MM.1S (cell line): Measurements from ENCODE around the gene ZNF181.

Experiments used
- DNase-seq: peaks from one replicate; pipeline ENCODE4 v3.0.0-alpha.2; 2015
- H2AFZ ChIP-seq: fragments of 300-600 bp; sonication (generic); 2 replicates; pipeline ENCODE4 v1.6.0; 2016; ENCODE audit warnings: antibody characterized with exemption, low read length
- H3F3A ChIP-seq: fragments of 300-600 bp; sonication (generic); 2 replicates; pipeline ENCODE4 v1.6.1; 2016; ENCODE audit warnings: mild to moderate bottlenecking, antibody characterized with exemption, low read length, moderate library complexity, mixed read lengths; ENCODE audit not compliant: insufficient read depth
- H3K27ac ChIP-seq: fragments of 300-600 bp; sonication (generic); 2 replicates; pipeline ENCODE4 v1.5.1; 2016; ENCODE audit warnings: mild to moderate bottlenecking, low read length
- H3K27me3 ChIP-seq: fragments of 300-600 bp; sonication (generic); replicated peaks from 2 replicates; pipeline ENCODE4 v1.6.0; 2016; ENCODE audit warnings: low read length; ENCODE audit not compliant: insufficient read depth
- H3K36me3 ChIP-seq: fragments of 300-600 bp; sonication (generic); replicated peaks from 2 replicates; pipeline ENCODE4 v1.6.1; 2016; ENCODE audit warnings: mild to moderate bottlenecking, low read length, mixed read lengths; ENCODE audit not compliant: insufficient read depth
- H3K4me1 ChIP-seq: fragments of 300-600 bp; sonication (generic); 2 replicates; pipeline ENCODE4 v1.6.1; 2016; ENCODE audit warnings: low read length, mixed read lengths
- H3K4me2 ChIP-seq: fragments of 300-600 bp; sonication (generic); 2 replicates; pipeline ENCODE4 v1.6.0; 2016; ENCODE audit warnings: low read depth, low read length
- H3K4me3 ChIP-seq: fragments of 300-600 bp; sonication (generic); 2 replicates; pipeline ENCODE4 v1.5.1; 2016; ENCODE audit warnings: low read length, mixed read lengths
- H3K79me2 ChIP-seq: fragments of 300-600 bp; sonication (generic); 2 replicates; pipeline ENCODE4 v1.6.1; 2016; ENCODE audit warnings: mixed run types, low read length, mixed read lengths
- H3K9ac ChIP-seq: fragments of 300-600 bp; sonication (generic); 2 replicates; pipeline ENCODE4 v1.6.1; 2016; ENCODE audit warnings: low read length, mixed read lengths
- H3K9me2 ChIP-seq: fragments of 300-600 bp; sonication (generic); replicated peaks from 2 replicates; pipeline ENCODE4 v1.6.1; 2016; ENCODE audit warnings: mild to moderate bottlenecking, low read length, mixed read lengths; ENCODE audit not compliant: insufficient read depth
- H3K9me3 ChIP-seq: fragments of 300-600 bp; sonication (generic); replicated peaks from 2 replicates; pipeline ENCODE4 v1.6.1; 2016; ENCODE audit warnings: mild to moderate bottlenecking, low read length, mixed read lengths; ENCODE audit not compliant: insufficient read depth
- H4K20me1 ChIP-seq: fragments of 300-600 bp; sonication (generic); 2 replicates; pipeline ENCODE4 v1.6.1; 2016; ENCODE audit warnings: mild to moderate bottlenecking, low read length, moderate library complexity, mixed read lengths; ENCODE audit not compliant: insufficient read depth
- CTCF ChIP-seq: fragments of 300-600 bp; sonication (generic); IDR thresholded peaks from 2 replicates; pipeline ENCODE4 v1.5.1; 2016; ENCODE audit warnings: antibody characterized with exemption, low read length, mixed read lengths
- EZH2 ChIP-seq: fragments of 300-600 bp; sonication (generic); optimal IDR thresholded peaks from 2 replicates; pipeline ENCODE3; 2017; ENCODE audit warnings: low read depth, mild to moderate bottlenecking, antibody characterized with exemption, low read length, mixed read lengths
- EZH2phosphoT487 ChIP-seq: fragments of 300-600 bp; sonication (generic); IDR thresholded peaks from 2 replicates; pipeline ENCODE4 v1.6.1; 2018; ENCODE audit warnings: antibody characterized with exemption, low read length

Gene ZNF181

GRCh38 chr19:34713262-34713637 lies 20.8 kb upstream of the ZNF181 start:
- Histone ChIP-seq H3K4me2 (no peak overlapping the region), H3K9me2 (no peaks in the 10 kb centered on the region)

GRCh38 chr19:34715357-34715756 lies 18.7 kb upstream of the ZNF181 start:
- Histone ChIP-seq H3F3A (no peaks in the 10 kb centered on the region), H3K4me1 (0 out of 2 replicates have a peak, but pooled peaks cover 4% of the 10 kb centered on the region), H3K9me3 (no peaks in the 10 kb centered on the region), H2AFZ (no peak overlapping the region), H3K9ac (no peak overlapping the region), H3K27ac (no peak overlapping the region), H3K79me2 (no peaks in the 10 kb centered on the region), H3K27me3 (no peaks in the 10 kb centered on the region), H3K4me3 (no peak overlapping the region), H3K9me2 (no peaks in the 10 kb centered on the region), H4K20me1 (no peaks in the 10 kb centered on the region), H3K4me2 (no peak overlapping the region), H3K36me3 (no peaks in the 10 kb centered on the region)
- DNase-seq: no peak
- TF ChIP-seq EZH2phosphoT487 (no peak), CTCF (no peak), EZH2 (no peak)

More at GRCh38 chr19:34713262-34713637, 20.8 kb upstream of the ZNF181 start:
- H3K9ac ChIP-seq: no peak overlapping the region
- no peaks in the 10 kb centered on the region for H3K79me2 ChIP-seq
- H3K4me3 ChIP-seq: no peak overlapping the region
- H4K20me1 ChIP-seq: no peaks in the 10 kb centered on the region
- no peak for DNase-seq
- H3K36me3 ChIP-seq: no peaks in the 10 kb centered on the region
- no peaks in the 10 kb centered on the region for H3K4me1 ChIP-seq
- TF ChIP-seq EZH2: no peak
- H3K9me3 ChIP-seq: no peaks in the 10 kb centered on the region
- no peak overlapping the region for H2AFZ ChIP-seq
- no peaks in the 10 kb centered on the region for H3K27me3 ChIP-seq
- no peak overlapping the region for H3K27ac ChIP-seq
- H3F3A ChIP-seq: no peaks in the 10 kb centered on the region

- no peak overlapping the region for H3K4me2 ChIP-seq
- no peaks in the 10 kb centered on the region for H3F3A ChIP-seq
- no peaks in the 10 kb centered on the region for H3K9me2 ChIP-seq
- TF ChIP-seq CTCF (no peak), EZH2 (no peak), EZH2phosphoT487 (no peak)
- 0 out of 2 replicates have a peak, but pooled peaks cover 4% of the 10 kb centered on the region for H3K4me1 ChIP-seq
- H3K36me3 ChIP-seq: no peaks in the 10 kb centered on the region
- H3K79me2 ChIP-seq: no peaks in the 10 kb centered on the region
- H3K4me3 ChIP-seq: no peak overlapping the region
- peaks cover 16% of the 10 kb centered on the region for H3K27me3 ChIP-seq
- no peak overlapping the region for H3K9ac ChIP-seq
- H4K20me1 ChIP-seq: no peaks in the 10 kb centered on the region
- DNase-seq: no peak
- H3K27ac ChIP-seq: no peak overlapping the region
- H3K9me3 ChIP-seq: no peaks in the 10 kb centered on the region
- H2AFZ ChIP-seq: no peak overlapping the region
Observed at GRCh38 chr19:34722353-34722752, 11.7 kb upstream of the ZNF181 start.

GRCh38 chr19:34725400-34725799 lies 8.6 kb upstream of the ZNF181 start:
- H4K20me1 ChIP-seq: no peaks in the 10 kb centered on the region
- H3K9me2 ChIP-seq: no peaks in the 10 kb centered on the region
- no peaks in the 10 kb centered on the region for H3K79me2 ChIP-seq
- no peak overlapping the region for H3K9ac ChIP-seq
- H3K36me3 ChIP-seq: no peaks in the 10 kb centered on the region
- H3K4me3 ChIP-seq: no peak overlapping the region
- no peaks in the 10 kb centered on the region for H3K4me1 ChIP-seq
- H2AFZ ChIP-seq: no peak overlapping the region
- no peak overlapping the region for H3K27ac ChIP-seq
- no peak overlapping the region for H3K4me2 ChIP-seq
- peaks cover 24% of the 10 kb centered on the region for H3K27me3 ChIP-seq
- H3K9me3 ChIP-seq: no peaks in the 10 kb centered on the region
- H3F3A ChIP-seq: no peaks in the 10 kb centered on the region
- TF ChIP-seq EZH2phosphoT487: no peak
- no peak for TF ChIP-seq EZH2
- TF ChIP-seq CTCF: no peak
- DNase-seq: no peak
